HFFc6 (cell line): ENCODE results near the gene TEX28. TPM values are rescaled to one million over a fixed set of nuclear protein-coding genes. Genes with fewer than 3 reads are reported as not detected.
"Not testable (repeated sequence)": the region's sequence is repeated elsewhere in the genome, so short reads cannot be mapped to it uniquely, and the experiment has no call there.

Source experiments
- DNase-seq: peaks from one replicate; pipeline ENCODE4 v3.0.0-alpha.2; 2018
- H3K27ac Mint-ChIP-seq: 2 replicates; pipeline ENCODE4 v1.8.0; 2020; ENCODE audit warnings: mild to moderate bottlenecking, mixed read lengths
- H3K27me3 Mint-ChIP-seq: 2 replicates; pipeline ENCODE4 v1.8.0; 2021; ENCODE audit warnings: mild to moderate bottlenecking, moderate library complexity, mixed read lengths; ENCODE audit not compliant: insufficient read depth
- H3K36me3 Mint-ChIP-seq: 2 replicates; pipeline ENCODE4 v1.8.0; 2021; ENCODE audit warnings: low read depth, mixed read lengths
- H3K4me1 Mint-ChIP-seq: 2 replicates; pipeline ENCODE4 v1.8.0; 2020; ENCODE audit warnings: low read depth, mixed read lengths
- H3K4me3 Mint-ChIP-seq: 2 replicates; pipeline ENCODE4 v1.8.0; 2020; ENCODE audit warnings: mild to moderate bottlenecking, moderate library complexity, mixed read lengths
- H3K9me3 Mint-ChIP-seq: 2 replicates; pipeline ENCODE4 v1.8.0; 2020; ENCODE audit warnings: mild to moderate bottlenecking, mixed read lengths
- CTCF ChIP-seq: fragments of 200-600 bp; sonication (generic); IDR thresholded peaks from 2 replicates; pipeline ENCODE4 v1.5.0; 2021; ENCODE audit warnings: antibody characterized with exemption, mild to moderate bottlenecking
- long read RNA-seq: library from polyadenylated mRNA; unstranded; transcript quantifications from one replicate; pipeline ENCODE4 v2.0.0, GENCODE V29; 2019
- total RNA-seq, 6 experiments: library from RNA; stranded (reverse); fragmentation: NEBNext Ultra II Directional; extraction: Animal tissue kit (Norgen Biotek cat#: 25700); gene quantifications; 2 replicates in 1 of 6; 3 replicates in 5 of 6; pipeline ENCODE4 v1.2.3, GENCODE V29; 2021

Gene TEX28
- not detected for total RNA-seq
- long read RNA-seq, result 0 reads

- Mint-ChIP-seq H3K27me3 (peaks cover 11% of the 10 kb centered on the region), H3K36me3 (no peaks in the 10 kb centered on the region), H3K9me3 (no peaks in the 10 kb centered on the region), H3K4me3 (no peak within 1 kb of the TSS), H3K4me1 (no peaks in the 10 kb centered on the region), H3K27ac (no peak within 1 kb of the TSS)
- TF ChIP-seq CTCF, result no peak
- DNase-seq, result no peak
Observed at GRCh38 chrX:154294791-154295574, at the start of gene TEX28. Gene TEX28 (minus strand): TSS chrX:154295124. CDS start chrX:154292117, 3,007 bp downstream.

- not testable (repeated sequence) for H3K9me3 Mint-ChIP-seq
Observed at GRCh38 chrX:154343620-154344019, 48.7 kb upstream of the TEX28 start.

GRCh38 chrX:154343063-154343462, 48.1 kb upstream of the TEX28 start:
- H3K36me3 Mint-ChIP-seq, H3K27me3 Mint-ChIP-seq, H3K4me3 Mint-ChIP-seq, H3K4me1 Mint-ChIP-seq, H3K9me3 Mint-ChIP-seq, DNase-seq, H3K27ac Mint-ChIP-seq: not testable (repeated sequence)

More at GRCh38 chrX:154343620-154344019, 48.7 kb upstream of the TEX28 start:
- DNase-seq, H3K4me1 Mint-ChIP-seq, H3K27me3 Mint-ChIP-seq, H3K4me3 Mint-ChIP-seq, H3K27ac Mint-ChIP-seq, H3K36me3 Mint-ChIP-seq: not testable (repeated sequence)

GRCh38 chrX:154341399-154342298, 46.7 kb upstream of the TEX28 start:
- not testable (repeated sequence) for H3K27ac Mint-ChIP-seq, H3K4me1 Mint-ChIP-seq, H3K27me3 Mint-ChIP-seq, H3K36me3 Mint-ChIP-seq, DNase-seq, H3K4me3 Mint-ChIP-seq, H3K9me3 Mint-ChIP-seq

- Mint-ChIP-seq H3K27me3 (peaks cover 5% of the 10 kb centered on the region; the same call in 1 of the 2 replicates), H3K4me3 (no peak overlapping the region), H3K27ac (no peak overlapping the region), H3K4me1 (peaks cover 19% of the 10 kb centered on the region), H3K36me3 (no peaks in the 10 kb centered on the region), H3K9me3 (no peaks in the 10 kb centered on the region)
- no peak for TF ChIP-seq CTCF
- no peak for DNase-seq
Observed at GRCh38 chrX:154334496-154334895, 39.6 kb upstream of the TEX28 start.

GRCh38 chrX:154333837-154334271, 38.9 kb upstream of the TEX28 start:
- no peak for TF ChIP-seq CTCF
- H3K27ac Mint-ChIP-seq, result no peak overlapping the region
- no peak overlapping the region for H3K4me3 Mint-ChIP-seq
- H3K36me3 Mint-ChIP-seq, result no peaks in the 10 kb centered on the region
- no peaks in the 10 kb centered on the region for H3K9me3 Mint-ChIP-seq
- peaks cover 19% of the 10 kb centered on the region for H3K4me1 Mint-ChIP-seq
- H3K27me3 Mint-ChIP-seq, result peaks cover 5% of the 10 kb centered on the region; the same call in 1 of the 2 replicates
- DNase-seq, result no peak

- Mint-ChIP-seq H3K36me3 (no peaks in the 10 kb centered on the region), H3K4me1 (peaks cover 19% of the 10 kb centered on the region), H3K27ac (no peak overlapping the region), H3K4me3 (no peak overlapping the region), H3K9me3 (no peaks in the 10 kb centered on the region), H3K27me3 (peaks cover 7% of the 10 kb centered on the region; the same call in 1 of the 2 replicates)
- DNase-seq, result no peak
- no peak for TF ChIP-seq CTCF
Observed at GRCh38 chrX:154333116-154333515, 38.2 kb upstream of the TEX28 start.
